H1 (cell line): ENCODE results near the gene MEA1.

Experiments used
- CTCF ChIP-seq, 3 experiments: IDR thresholded peaks; 1 replicate in 2 of 3; 2 replicates in 1 of 3; pipeline versions ENCODE4 v1.5.1 to v1.6.1; 2011; ENCODE audit warnings: low read length in 3 of 3, mild to moderate bottlenecking in 3 of 3, inconsistent platforms in 2 of 3, low read depth in 1 of 3, moderate library complexity in 1 of 3; ENCODE audit not compliant: insufficient read depth in 1 of 3; ENCODE audit errors: control extremely low read depth in 1 of 3
- EP300 ChIP-seq, 2 experiments: IDR thresholded peaks; 1 replicate in 1 of 2; 2 replicates in 1 of 2; pipeline ENCODE4 v1.6.1; 2011 to 2012; ENCODE audit warnings: low read depth in 2 of 2, low read length in 2 of 2, mild to moderate bottlenecking in 2 of 2, borderline replicate concordance in 1 of 2, inconsistent platforms in 1 of 2, moderate library complexity in 1 of 2
- JUN ChIP-seq: IDR thresholded peaks from 2 replicates; pipeline ENCODE4 v1.6.1; 2011; ENCODE audit warnings: low read depth, mild to moderate bottlenecking, improper control_type of control experiment, low read length
- NANOG ChIP-seq: IDR thresholded peaks from 2 replicates; pipeline ENCODE4 v1.6.1; 2011; ENCODE audit warnings: low read length, low read depth, mild to moderate bottlenecking, inconsistent platforms; ENCODE audit not compliant: insufficient read depth, poor library complexity, severe bottlenecking
- POLR2A ChIP-seq, 2 experiments: IDR thresholded peaks; 1 replicate in 1 of 2; 2 replicates in 1 of 2; pipeline ENCODE4 v1.6.1; 2011; ENCODE audit warnings: low read depth in 2 of 2, low read length in 2 of 2, mild to moderate bottlenecking in 2 of 2; ENCODE audit errors: control extremely low read depth in 1 of 2
- RAD21 ChIP-seq, 2 experiments: IDR thresholded peaks in 1 of 2; conservative IDR thresholded peaks in 1 of 2; 2 replicates each; pipeline ENCODE4 v1.6.1; 2011; ENCODE audit warnings: low read depth in 2 of 2, low read length in 2 of 2, improper control_type of control experiment in 1 of 2, inconsistent platforms in 1 of 2, mild to moderate bottlenecking in 1 of 2, moderate library complexity in 1 of 2
- RXRA ChIP-seq: IDR thresholded peaks from 2 replicates; pipeline ENCODE4 v1.6.1; 2011; ENCODE audit warnings: low read depth, mild to moderate bottlenecking, low read length, moderate library complexity; ENCODE audit not compliant: insufficient read depth
- USF2 ChIP-seq: IDR thresholded peaks from 2 replicates; pipeline ENCODE4 v1.6.1; 2011; ENCODE audit warnings: low read length, improper control_type of control experiment
- YY1 ChIP-seq: IDR thresholded peaks from 2 replicates; pipeline ENCODE4 v1.6.1; 2011; ENCODE audit warnings: low read depth, mild to moderate bottlenecking, low read length
- TF ChIP-seq, protein P1 (sequence below): IDR thresholded peaks from 2 replicates; pipeline ENCODE4 v1.6.1; 2012; ENCODE audit warnings: inconsistent platforms

DNA sequence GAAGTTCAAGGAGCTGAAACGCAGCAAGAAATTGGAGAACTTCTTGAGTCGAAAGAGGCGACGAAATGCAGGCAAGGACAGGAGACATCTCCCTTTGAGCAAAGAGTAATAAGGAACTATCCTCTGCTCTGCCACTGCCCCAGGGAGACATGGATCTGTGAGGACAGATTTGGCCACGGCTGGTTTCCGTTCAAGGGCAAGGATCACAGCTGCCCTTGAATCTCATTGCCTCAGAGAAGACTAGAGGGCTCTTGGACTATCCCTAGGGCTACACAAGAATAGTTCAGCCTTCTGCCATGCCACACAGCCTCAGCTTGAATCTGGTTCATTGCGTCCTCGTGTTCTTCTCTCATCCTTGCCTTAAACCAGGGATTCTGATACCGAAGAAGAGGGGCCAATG, 15.4 kb upstream of the MEA1 start:
- no peak for TF ChIP-seq EP300 (IDR thresholded peaks at IDR 0.05; ENCODE audit: borderline replicate concordance in 1 of 2, low read depth in 2 of 2, low read length in 2 of 2)
- no peak for TF ChIP-seq RXRA
- TF ChIP-seq, protein P1, sequence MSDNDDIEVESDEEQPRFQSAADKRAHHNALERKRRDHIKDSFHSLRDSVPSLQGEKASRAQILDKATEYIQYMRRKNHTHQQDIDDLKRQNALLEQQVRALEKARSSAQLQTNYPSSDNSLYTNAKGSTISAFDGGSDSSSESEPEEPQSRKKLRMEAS, result no peak
- no peak for TF ChIP-seq RAD21 (IDR thresholded peaks at IDR 0.05 in 1 of 2, conservative IDR thresholded peaks at IDR 0.05 in 1 of 2; ENCODE audit: low read depth in 2 of 2, low read length in 2 of 2)
- no peak for TF ChIP-seq CTCF (IDR thresholded peaks at IDR 0.05; ENCODE audit: control extremely low read depth in 1 of 3, insufficient read depth in 1 of 3, low read depth in 1 of 3, low read length in 3 of 3)
- TF ChIP-seq JUN, result no peak
- no peak for TF ChIP-seq YY1
- TF ChIP-seq USF2, result no peak
- TF ChIP-seq NANOG, result no peak
- TF ChIP-seq POLR2A (IDR thresholded peaks at IDR 0.05; ENCODE audit: control extremely low read depth in 1 of 2, low read depth in 2 of 2, low read length in 2 of 2), result no peak
